ENCODE measurements around the gene TNFSF13.
A peak's percentile ranks its signal among the peaks of the same experiment; 100 is the strongest.

Gene TNFSF13

GRCh38 chr17:7558544-7559319 lies at the start of gene TNFSF13:
Gene TNFSF13 (plus strand): TSS chr17:7558750. CDS start chr17:7559040, 290 bp downstream.
- DNase-seq: no peak

DNA sequence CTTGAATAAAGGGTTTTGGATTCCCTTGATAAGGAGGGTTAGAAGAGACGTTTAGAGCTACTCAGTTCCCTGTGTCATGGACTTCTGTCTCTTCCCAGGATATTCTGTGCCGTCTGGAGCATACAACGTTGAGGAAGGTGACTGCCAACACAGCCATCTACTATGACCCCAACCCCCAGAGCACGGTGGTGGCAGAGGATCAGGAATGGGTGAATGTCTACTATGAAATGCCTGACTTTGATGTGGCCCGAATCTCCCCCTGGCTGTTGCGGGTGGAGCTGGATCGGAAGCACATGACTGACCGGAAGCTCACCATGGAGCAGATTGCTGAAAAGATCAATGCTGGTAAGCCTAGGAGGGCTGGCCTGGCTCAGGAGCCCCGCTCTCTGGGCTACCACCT lies 49.7 kb upstream of the TNFSF13 start:
- DNase-seq: no peak

GRCh38 chr17:7509937-7510336 lies 48.6 kb upstream of the TNFSF13 start:
- DNase-seq: no peak

GRCh38 chr17:7511108-7511507 lies 47.4 kb upstream of the TNFSF13 start:
- DNase-seq: no peak

DNA sequence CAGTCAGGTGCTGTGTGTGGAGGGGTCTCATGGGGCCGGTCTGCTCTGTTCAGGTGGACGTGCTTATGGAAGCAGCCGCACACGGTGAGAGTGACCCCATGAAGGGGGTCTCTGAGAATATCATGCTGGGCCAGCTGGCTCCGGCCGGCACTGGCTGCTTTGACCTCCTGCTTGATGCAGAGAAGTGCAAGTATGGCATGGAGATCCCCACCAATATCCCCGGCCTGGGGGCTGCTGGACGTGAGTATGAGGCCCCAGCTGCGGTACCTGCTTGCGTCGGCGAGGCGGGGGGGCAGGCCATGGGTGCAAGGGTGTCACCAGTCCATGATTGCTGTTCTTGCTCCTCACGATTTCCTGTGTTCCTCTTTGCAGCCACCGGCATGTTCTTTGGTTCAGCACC lies 46.4 kb upstream of the TNFSF13 start:
- no peak for DNase-seq

- no peak for DNase-seq
These were observed 45.6 kb upstream of the TNFSF13 start for GRCh38 chr17:7512824-7513540.

GRCh38 chr17:7513850-7514419 lies 44.6 kb upstream of the TNFSF13 start:
- no peak for DNase-seq

DNA sequence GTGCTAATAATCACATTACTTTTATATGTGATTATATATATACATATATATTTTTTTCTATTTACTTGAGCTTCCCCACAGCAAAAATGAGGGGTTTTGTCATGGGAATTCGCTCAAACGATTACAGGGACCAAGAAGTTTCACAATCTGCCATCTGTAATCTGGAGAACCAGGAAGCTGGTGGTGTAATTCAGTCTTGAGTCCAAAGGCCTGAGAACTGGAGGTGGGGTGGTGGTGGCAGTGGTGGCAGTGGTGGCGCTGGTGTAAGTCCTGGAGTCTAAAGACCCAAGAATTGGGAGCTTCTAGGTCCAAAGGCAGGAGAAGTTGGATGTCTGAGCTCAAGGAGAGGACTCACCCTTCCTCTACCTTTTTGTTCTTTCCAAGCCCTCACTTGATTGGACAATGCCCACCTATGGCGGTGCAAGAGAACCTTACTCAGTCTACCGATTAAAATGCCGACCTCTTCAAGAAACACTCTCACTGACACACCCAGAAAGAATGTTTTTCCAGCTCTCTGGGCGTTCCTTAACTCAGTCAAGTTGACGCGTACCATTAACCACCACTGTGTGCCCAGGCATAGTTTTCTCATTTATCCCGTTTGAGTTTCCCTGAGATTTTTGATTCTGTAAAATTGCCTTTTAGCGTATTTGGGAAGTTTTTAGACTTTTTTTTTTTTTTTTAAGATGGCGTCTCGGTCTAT lies 42.5 kb upstream of the TNFSF13 start:
- DNase-seq: no peak

DNA sequence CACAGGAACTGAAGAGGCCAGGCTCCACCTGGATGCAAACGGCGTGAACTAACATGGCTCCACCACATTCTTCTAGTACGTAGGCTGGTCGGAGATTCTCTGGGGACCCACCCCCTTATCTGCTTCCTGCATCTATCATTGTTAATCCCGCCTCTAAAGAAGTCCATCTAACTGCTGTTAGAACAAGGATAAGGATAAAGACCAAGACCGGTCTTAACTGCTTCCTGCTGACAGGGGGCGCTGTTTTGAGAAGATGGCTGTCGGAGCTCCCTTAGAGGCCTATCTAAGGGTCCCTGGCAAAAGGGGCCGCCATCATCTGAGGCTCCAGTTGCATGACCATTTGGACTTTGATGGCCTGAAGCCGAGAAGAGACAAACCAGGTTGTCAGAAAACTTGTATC lies 35.5 kb upstream of the TNFSF13 start:
- DNase-seq: no peak

DNA sequence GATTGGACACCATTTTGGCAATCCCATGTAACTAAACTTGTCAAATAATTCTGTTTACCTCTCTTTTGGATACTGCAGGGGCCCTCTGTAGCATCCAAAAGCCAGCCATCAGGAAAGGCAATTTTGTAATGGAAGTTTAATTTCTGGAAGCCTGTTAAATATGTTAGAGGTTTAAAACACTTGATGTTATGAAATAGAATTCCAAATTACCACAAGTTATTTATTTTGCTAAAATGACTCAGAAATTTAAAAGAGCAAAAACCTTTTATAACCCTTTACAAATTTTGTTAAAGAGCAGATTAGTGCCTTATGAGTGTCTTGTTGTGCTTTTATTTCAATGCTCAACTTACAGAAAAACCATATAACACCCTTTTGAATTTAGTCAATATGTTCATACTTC lies 29.7 kb upstream of the TNFSF13 start:
- no peak for DNase-seq

- no peak for DNase-seq
These were observed 28.3 kb upstream of the TNFSF13 start for GRCh38 chr17:7530023-7530900.

GRCh38 chr17:7538050-7538449 lies 20.5 kb upstream of the TNFSF13 start:
- no peak for DNase-seq

- DNase-seq: no peak
These were observed 19.5 kb upstream of the TNFSF13 start for GRCh38 chr17:7538891-7539545.

- no peak for DNase-seq
These were observed 17.4 kb upstream of the TNFSF13 start for GRCh38 chr17:7541074-7541621.

DNA sequence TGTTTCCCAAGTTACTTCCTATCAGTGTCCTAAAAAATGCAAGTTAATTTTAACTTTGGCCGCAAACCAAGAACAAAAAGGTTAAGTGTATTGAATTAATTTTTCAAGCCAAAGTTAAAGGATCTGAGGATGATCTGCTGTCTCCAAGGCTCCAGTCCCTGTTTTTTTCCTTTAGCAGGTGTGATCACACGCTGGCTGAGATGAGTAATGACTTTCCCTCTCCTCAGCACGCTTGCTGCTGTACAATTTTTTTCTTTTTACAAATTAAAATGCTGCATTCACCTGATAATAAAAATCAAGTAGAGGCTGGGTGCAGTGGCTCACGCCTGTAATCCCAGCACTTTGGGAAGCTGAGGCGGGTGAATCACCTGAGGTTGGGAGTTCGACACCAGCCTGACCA lies 13.6 kb upstream of the TNFSF13 start:
- no peak for DNase-seq

DNA sequence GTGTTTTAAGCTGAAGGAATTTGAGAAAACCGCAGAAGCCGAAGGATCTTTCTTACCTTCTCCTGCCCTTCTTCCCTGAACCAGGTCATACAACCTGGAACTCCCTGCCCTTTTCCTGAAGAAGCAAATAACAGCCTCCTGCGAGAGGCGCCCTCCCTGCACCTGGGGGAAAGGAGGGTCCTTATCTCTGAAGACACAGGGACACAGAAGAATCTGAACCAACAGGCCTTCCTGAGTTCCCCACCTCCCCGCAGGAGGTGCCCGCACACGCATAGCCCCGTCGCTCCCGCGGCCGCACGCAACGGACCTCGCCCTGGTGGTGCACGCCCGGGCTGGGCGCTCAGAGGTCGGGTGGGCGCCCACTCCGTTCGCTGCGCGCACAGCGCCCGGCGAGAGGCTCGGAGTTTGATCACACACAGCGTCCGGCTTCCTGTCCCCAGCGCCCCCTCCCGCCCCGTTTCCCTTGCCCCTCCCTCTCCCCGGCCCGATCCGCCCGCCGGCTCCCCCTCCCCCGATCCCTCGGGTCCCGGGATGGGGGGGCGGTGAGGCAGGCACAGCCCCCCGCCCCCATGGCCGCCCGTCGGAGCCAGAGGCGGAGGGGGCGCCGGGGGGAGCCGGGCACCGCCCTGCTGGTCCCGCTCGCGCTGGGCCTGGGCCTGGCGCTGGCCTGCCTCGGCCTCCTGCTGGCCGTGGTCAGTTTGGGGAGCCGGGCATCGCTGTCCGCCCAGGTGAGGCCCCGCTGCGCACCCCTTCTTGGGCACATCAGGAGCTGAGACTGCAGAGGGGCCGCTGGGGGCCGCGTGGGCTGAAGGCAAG lies 9.8 kb upstream of the TNFSF13 start, which contains the start of gene TNFSF12:
Gene TNFSF12 (plus strand): TSS at position 474 of the 816 bp plus-strand sequence. CDS start 96 bp downstream, at position 570.
- DNase-seq: peak; percentile 63

- peak; percentile 25 for DNase-seq
These were observed 9.0 kb upstream of the TNFSF13 start for GRCh38 chr17:7549401-7550055.

- DNase-seq: no peak
These were observed 8.2 kb upstream of the TNFSF13 start for GRCh38 chr17:7550344-7550743.

DNA sequence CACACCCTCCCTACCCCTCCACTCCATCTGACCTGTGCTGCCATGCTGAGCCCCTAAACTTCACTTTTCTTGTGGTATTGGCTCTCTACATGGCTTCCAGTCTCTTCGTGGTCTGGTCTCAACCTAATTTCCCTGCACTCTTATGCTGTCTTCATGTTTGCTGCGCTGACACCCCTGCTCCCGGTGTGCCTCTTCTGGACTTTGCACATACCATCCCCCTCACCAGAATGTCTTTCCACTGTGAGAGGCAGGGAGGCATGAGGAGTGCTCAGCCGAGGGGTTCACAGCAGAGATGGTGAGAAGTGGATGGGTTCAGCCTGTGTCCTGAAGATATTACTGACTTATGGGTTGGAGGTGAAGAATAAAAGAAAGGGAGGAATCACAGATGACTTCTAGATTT lies 7.2 kb upstream of the TNFSF13 start:
- DNase-seq: no peak

DNA sequence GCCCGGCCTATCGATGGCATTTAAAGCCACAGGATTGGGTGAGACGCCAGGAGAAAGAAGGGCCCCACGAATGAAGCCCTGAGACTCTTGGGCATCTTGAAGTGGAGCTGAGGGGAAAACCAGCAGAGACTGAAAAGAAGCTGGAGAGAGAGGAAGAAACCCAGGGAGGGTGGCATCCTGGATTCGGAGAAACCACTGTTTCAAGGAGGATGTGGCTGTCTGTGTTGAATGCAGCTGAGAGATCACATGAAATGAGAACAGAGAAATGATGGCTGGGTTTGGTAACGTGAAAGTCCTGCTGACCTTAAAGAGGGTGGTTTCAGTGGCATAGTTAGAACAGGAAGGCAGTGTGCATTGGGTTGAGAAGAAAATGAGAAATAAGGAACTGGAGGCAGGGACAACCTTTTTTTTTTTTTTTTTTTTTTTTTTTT lies 5.9 kb upstream of the TNFSF13 start:
- DNase-seq: no peak

Data from activated gamma-delta T cell treated with Interleukin-2 at 50 U/mL for 16 hours (primary cell).